ENCODE data around the gene DNAJC10. TPM values are rescaled to one million over a fixed set of nuclear protein-coding genes. Genes with fewer than 3 reads are reported as not detected.
A peak's percentile ranks its signal among the peaks of the same experiment; 100 is the strongest.
"Not testable (repeated sequence)": the region's sequence is repeated elsewhere in the genome, so short reads cannot be mapped to it uniquely, and the experiment has no call there.

Gene DNAJC10
- 133 and 149 TPM in 2 replicates for total RNA-seq

- DNase-seq (ENCODE audit: extremely low read depth, low read depth, low spot score) = peak; percentile 52
Observed at GRCh38 chr2:182715892-182716649, at the start of gene DNAJC10. Gene DNAJC10 (plus strand): TSS chr2:182716257. CDS start chr2:182718087, 1,830 bp downstream.

- no peak for DNase-seq (ENCODE audit: extremely low read depth, low read depth, low spot score)
Observed at GRCh38 chr2:182666674-182667314, 49.3 kb upstream of the DNAJC10 start.

GRCh38 chr2:182667315-182667695, 48.8 kb upstream of the DNAJC10 start:
- no peak for DNase-seq (ENCODE audit: extremely low read depth, low read depth, low spot score)

GRCh38 chr2:182668671-182669070, 47.4 kb upstream of the DNAJC10 start:
- DNase-seq (ENCODE audit: extremely low read depth, low read depth, low spot score) = no peak

GRCh38 chr2:182672466-182673165, 43.4 kb upstream of the DNAJC10 start:
- peak; percentile 25 for DNase-seq (ENCODE audit: extremely low read depth, low read depth, low spot score)

- DNase-seq (ENCODE audit: extremely low read depth, low read depth, low spot score) = no peak
Observed at GRCh38 chr2:182680837-182681236, 35.2 kb upstream of the DNAJC10 start.

GRCh38 chr2:182682210-182682609, 33.8 kb upstream of the DNAJC10 start:
- DNase-seq (ENCODE audit: extremely low read depth, low read depth, low spot score) = no peak

- no peak for DNase-seq (ENCODE audit: extremely low read depth, low read depth, low spot score)
Observed at GRCh38 chr2:182685559-182685958, 30.5 kb upstream of the DNAJC10 start.

- DNase-seq (ENCODE audit: extremely low read depth, low read depth, low spot score) = not testable (repeated sequence)
Observed at GRCh38 chr2:182686763-182687162, 29.3 kb upstream of the DNAJC10 start.

GRCh38 chr2:182694189-182694588, 21.9 kb upstream of the DNAJC10 start:
- no peak for DNase-seq (ENCODE audit: extremely low read depth, low read depth, low spot score)

- DNase-seq (ENCODE audit: extremely low read depth, low read depth, low spot score) = no peak
Observed at GRCh38 chr2:182695776-182696175, 20.3 kb upstream of the DNAJC10 start.

GRCh38 chr2:182698671-182699070, 17.4 kb upstream of the DNAJC10 start:
- DNase-seq (ENCODE audit: extremely low read depth, low read depth, low spot score) = no peak

GRCh38 chr2:182705761-182706160, 10.3 kb upstream of the DNAJC10 start:
- no peak for DNase-seq (ENCODE audit: extremely low read depth, low read depth, low spot score)

- no peak for DNase-seq (ENCODE audit: extremely low read depth, low read depth, low spot score)
Observed at GRCh38 chr2:182706751-182707150, 9.3 kb upstream of the DNAJC10 start.

- no peak for DNase-seq (ENCODE audit: extremely low read depth, low read depth, low spot score)
Observed at GRCh38 chr2:182713601-182714000, 2.5 kb upstream of the DNAJC10 start.

- DNase-seq (ENCODE audit: extremely low read depth, low read depth, low spot score) = no peak
Observed at GRCh38 chr2:182715121-182715891, 751 bp upstream of the DNAJC10 start.

GRCh38 chr2:182716650-182716979, 558 bp downstream of the DNAJC10 start:
- DNase-seq (ENCODE audit: extremely low read depth, low read depth, low spot score) = no peak

GRCh38 chr2:182717416-182717815, 1.4 kb downstream of the DNAJC10 start:
- DNase-seq (ENCODE audit: extremely low read depth, low read depth, low spot score) = no peak

- DNase-seq (ENCODE audit: extremely low read depth, low read depth, low spot score) = no peak
Observed at GRCh38 chr2:182717816-182718215, 1.8 kb downstream of the DNAJC10 start.

GRCh38 chr2:182718459-182718858, 2.4 kb downstream of the DNAJC10 start:
- no peak for DNase-seq (ENCODE audit: extremely low read depth, low read depth, low spot score)

- DNase-seq (ENCODE audit: extremely low read depth, low read depth, low spot score) = not testable (repeated sequence)
Observed at GRCh38 chr2:182719116-182719515, 3.1 kb downstream of the DNAJC10 start.
